SU-DHL-6 (cell line): ENCODE measurements around the gene ALK.

ENCODE experiments used
- H2AFZ ChIP-seq: fragments of 200-600 bp; sonication (generic); 2 replicates; pipeline ENCODE4 v1.6.1; 2014; ENCODE audit warnings: low read depth, mild to moderate bottlenecking, moderate library complexity, mixed read lengths, antibody characterized with exemption, low read length; ENCODE audit not compliant: severe bottlenecking
- H3F3A ChIP-seq: fragments of 200-600 bp; shearing (Covaris generic); 2 replicates; pipeline ENCODE4 v1.6.0; 2016; ENCODE audit warnings: antibody characterized with exemption, mild to moderate bottlenecking; ENCODE audit not compliant: insufficient read depth
- H3K27ac ChIP-seq: fragments of 200-600 bp; sonication (generic); 2 replicates; pipeline ENCODE4 v1.5.1; 2016; ENCODE audit warnings: low read depth, mild to moderate bottlenecking, low read length, moderate library complexity, mixed read lengths
- H3K27me3 ChIP-seq: fragments of 200-600 bp; sonication (generic), shearing (Covaris generic); 2 replicates; pipeline ENCODE4 v1.6.0; 2014; ENCODE audit warnings: mild to moderate bottlenecking, low read length
- H3K36me3 ChIP-seq: fragments of 200-600 bp; sonication (generic); 2 replicates; pipeline ENCODE4 v1.6.1; 2014; ENCODE audit warnings: mild to moderate bottlenecking, low read length, mixed read lengths
- H3K4me2 ChIP-seq: fragments of 300-600, 200-600 bp; shearing (Covaris generic), sonication (generic); 2 replicates; pipeline ENCODE4 v1.6.0; 2014; ENCODE audit warnings: low read length, low read depth, mild to moderate bottlenecking; ENCODE audit not compliant: poor library complexity, severe bottlenecking
- H3K4me3 ChIP-seq: fragments of 200-600 bp; sonication (generic); 2 replicates; pipeline ENCODE4 v1.5.1; 2014; ENCODE audit warnings: antibody characterized with exemption, low read length, mild to moderate bottlenecking, mixed read lengths; ENCODE audit not compliant: insufficient read depth, poor library complexity, severe bottlenecking
- H3K79me2 ChIP-seq: fragments of 200-600 bp; sonication (generic); 2 replicates; pipeline ENCODE4 v1.6.1; 2014; ENCODE audit warnings: mild to moderate bottlenecking, low read length, moderate library complexity; ENCODE audit not compliant: insufficient read depth
- H3K9ac ChIP-seq: fragments of 200-600 bp; sonication (generic); 2 replicates; pipeline ENCODE4 v1.7.0; 2014; ENCODE audit warnings: mild to moderate bottlenecking, low read length
- H3K9me2 ChIP-seq: fragments of 200-600 bp; sonication (generic); replicated peaks from 2 replicates; pipeline ENCODE4 v1.6.1; 2014; ENCODE audit warnings: low read length; ENCODE audit not compliant: insufficient read depth
- H3K9me3 ChIP-seq: fragments of 200-600 bp; sonication (generic); 2 replicates; pipeline ENCODE4 v1.6.1; 2014; ENCODE audit warnings: low read length, mixed read lengths; ENCODE audit not compliant: insufficient read depth
- H4K20me1 ChIP-seq: fragments of 200-600 bp; sonication (generic); 2 replicates; pipeline ENCODE4 v1.6.1; 2014; ENCODE audit warnings: low read depth, mild to moderate bottlenecking, antibody characterized with exemption, low read length, moderate library complexity, mixed read lengths
- CTCF ChIP-seq: fragments of 200-600 bp; sonication (generic); IDR thresholded peaks from one replicate; pipeline ENCODE4 v1.5.1; 2017; ENCODE audit warnings: antibody characterized with exemption, mild to moderate bottlenecking, low read length, moderate library complexity; ENCODE audit not compliant: insufficient read depth, poor library complexity, severe bottlenecking
- EZH2phosphoT487 ChIP-seq: fragments of 200-600 bp; sonication (generic), shearing (Covaris generic); conservative IDR thresholded peaks from 2 replicates; pipeline ENCODE4 v1.6.1; 2018; ENCODE audit warnings: mild to moderate bottlenecking, antibody characterized with exemption, low read length, moderate library complexity, mixed read lengths

Gene ALK

GRCh38 chr2:29698216-29698615 is 223.2 kb downstream of the ALK start:
- no peaks in the 10 kb centered on the region for H3K9me3 ChIP-seq
- H4K20me1 ChIP-seq = no peaks in the 10 kb centered on the region
- no peaks in the 10 kb centered on the region for H3K36me3 ChIP-seq
- no peaks in the 10 kb centered on the region for H3F3A ChIP-seq
- no peak overlapping the region for H3K4me2 ChIP-seq
- no peak overlapping the region for H3K4me3 ChIP-seq
- no peaks in the 10 kb centered on the region for H3K9me2 ChIP-seq
- H3K79me2 ChIP-seq = no peaks in the 10 kb centered on the region
- H3K27me3 ChIP-seq = no peaks in the 10 kb centered on the region
- TF ChIP-seq CTCF (no peak), EZH2phosphoT487 (no peak)
- no peak overlapping the region for H2AFZ ChIP-seq
- H3K27ac ChIP-seq = no peak overlapping the region
- no peak overlapping the region for H3K9ac ChIP-seq

GRCh38 chr2:29697715-29698114 is 223.7 kb downstream of the ALK start:
- Histone ChIP-seq H2AFZ (no peak overlapping the region), H3K36me3 (no peaks in the 10 kb centered on the region), H3K9ac (no peak overlapping the region), H3K79me2 (no peaks in the 10 kb centered on the region), H3K4me2 (no peak overlapping the region), H3K9me3 (no peaks in the 10 kb centered on the region), H3K9me2 (no peaks in the 10 kb centered on the region), H3K27ac (no peak overlapping the region), H3K4me3 (no peak overlapping the region), H3F3A (no peaks in the 10 kb centered on the region), H3K27me3 (no peaks in the 10 kb centered on the region), H4K20me1 (no peaks in the 10 kb centered on the region)
- TF ChIP-seq CTCF (no peak), EZH2phosphoT487 (no peak)

- Histone ChIP-seq H3K36me3 (no peaks in the 10 kb centered on the region), H3K9me2 (no peaks in the 10 kb centered on the region), H3K4me2 (no peak overlapping the region), H3F3A (no peaks in the 10 kb centered on the region), H2AFZ (no peak overlapping the region), H3K4me3 (no peak overlapping the region), H3K9ac (no peak overlapping the region), H4K20me1 (no peaks in the 10 kb centered on the region), H3K9me3 (no peaks in the 10 kb centered on the region), H3K27ac (no peak overlapping the region), H3K27me3 (no peaks in the 10 kb centered on the region), H3K79me2 (no peaks in the 10 kb centered on the region)
- no peak for TF ChIP-seq EZH2phosphoT487
- TF ChIP-seq CTCF = no peak
These were observed 224.2 kb downstream of the ALK start for GRCh38 chr2:29697181-29697580.

GRCh38 chr2:29694741-29695140 is 226.6 kb downstream of the ALK start:
- TF ChIP-seq CTCF = no peak
- TF ChIP-seq EZH2phosphoT487 = no peak
- H4K20me1 ChIP-seq = no peaks in the 10 kb centered on the region
- H3K79me2 ChIP-seq = no peaks in the 10 kb centered on the region

More at GRCh38 chr2:29694741-29695140, 226.6 kb downstream of the ALK start:
- no peaks in the 10 kb centered on the region for H3K9me3 ChIP-seq
- H3K36me3 ChIP-seq = no peaks in the 10 kb centered on the region
- H2AFZ ChIP-seq = no peak overlapping the region
- H3F3A ChIP-seq = no peaks in the 10 kb centered on the region
- H3K27me3 ChIP-seq = no peaks in the 10 kb centered on the region
- H3K4me3 ChIP-seq = no peak overlapping the region
- H3K27ac ChIP-seq = no peak overlapping the region
- H3K9ac ChIP-seq = no peak overlapping the region
- H3K4me2 ChIP-seq = no peak overlapping the region
- H3K9me2 ChIP-seq = no peaks in the 10 kb centered on the region
